ENCODE measurements around the gene CC2D2B. TPM values are rescaled to one million over a fixed set of nuclear protein-coding genes. Genes with fewer than 3 reads are reported as not detected.

The CC2D2B gene
- total and polyA plus RNA-seq, 2 of the 8 experiments (the other 6 are each of a cell fraction or from before 2014, with no cell fraction given) = 0.09 to 0.71 TPM

- no peak for TF ChIP-seq NRF1 (IDR thresholded peaks at IDR 0.05; ENCODE audit: low read depth, low read length)
- TF ChIP-seq GTF2F1 (IDR thresholded peaks at IDR 0.05; ENCODE audit: borderline replicate concordance, low read depth, low read length) = no peak
- no peak for TF ChIP-seq EZH2 (IDR thresholded peaks at IDR 0.05; ENCODE audit: low read depth, low read length, severe bottlenecking)
Measured at GRCh38 chr10:95976362-95977229, 68.8 kb downstream of the CC2D2B start (continued).

All from H1 (cell line).